Panc1 (cell line): Measurements from ENCODE around the gene ANKK1. TPM values are rescaled to one million over a fixed set of nuclear protein-coding genes. Genes with fewer than 3 reads are reported as not detected.

Experiments used
- ATAC-seq: fragments of 200-7000 bp; cut with Tn5 transposase; 2 replicates; pipeline ENCODE4 v1.9.1; 2020; ENCODE audit warnings: mild to moderate bottlenecking, moderate library complexity
- BruUV-seq: library from RNA; stranded (reverse); fragments of 400-500 nt; replicated peaks from 2 replicates; lab custom pipeline; 2021; lab: Mats Ljungman, UMichigan
- CTCF ChIA-PET: fragments of 300-600 bp; sonication (Branson Sonifier 250); formaldehyde crosslinking; loops from one replicate; lab custom pipeline; 2022; ENCODE audit warnings: antibody characterized with exemption; lab: Charles Lee
- POLR2A ChIA-PET: fragments of 300-600 bp; sonication (Branson Sonifier 250); formaldehyde crosslinking; loops from one replicate; lab custom pipeline; 2022; ENCODE audit warnings: antibody characterized with exemption; lab: Charles Lee
- DNase-seq: peaks from one replicate; pipeline ENCODE4 v3.0.0-alpha.2; 2010; ENCODE audit warnings: low read depth, low spot score
- H3K27ac ChIP-seq: 2 replicates; pipeline ENCODE4 v1.5.1; 2011; ENCODE audit warnings: mild to moderate bottlenecking, low read length, inconsistent platforms
- H3K27me3 ChIP-seq: fragments of 200-500 bp; sonication (Bioruptor generic); 2 replicates; pipeline ENCODE4 v1.6.0; 2014; ENCODE audit warnings: low read length, inconsistent platforms; ENCODE audit not compliant: control insufficient read depth, insufficient read depth
- H3K36me3 ChIP-seq: fragments of 200-500 bp; sonication (Bioruptor generic); 2 replicates; pipeline ENCODE4 v1.5.1; 2014; ENCODE audit warnings: inconsistent platforms, mild to moderate bottlenecking, low read length, moderate library complexity; ENCODE audit not compliant: control insufficient read depth, insufficient read depth
- H3K4me1 ChIP-seq: 2 replicates; pipeline ENCODE4 v1.5.1; 2011; ENCODE audit warnings: inconsistent platforms, mild to moderate bottlenecking, low read length, moderate library complexity; ENCODE audit not compliant: control insufficient read depth, insufficient read depth
- H3K4me3 ChIP-seq, 2 experiments: 2 replicates each; pipeline ENCODE4 v1.5.1; 2011 to 2012; ENCODE audit warnings: low read depth in 2 of 2, low read length in 2 of 2, mild to moderate bottlenecking in 2 of 2, inconsistent platforms in 1 of 2, moderate library complexity in 1 of 2
- H3K9me3 ChIP-seq: fragments of 200-500 bp; sonication (Bioruptor generic); 2 replicates; pipeline ENCODE4 v1.5.1; 2014; ENCODE audit warnings: low read depth, mild to moderate bottlenecking, inconsistent platforms, low read length, moderate library complexity; ENCODE audit not compliant: control insufficient read depth, insufficient read depth
- POLR2AphosphoS5 ChIP-seq: IDR thresholded peaks from 2 replicates; pipeline ENCODE4 v1.6.1; 2012; ENCODE audit warnings: mild to moderate bottlenecking, low read depth, low read length, moderate library complexity
- SIN3A ChIP-seq: IDR thresholded peaks from 2 replicates; pipeline ENCODE4 v1.6.1; 2012; ENCODE audit warnings: low read depth, mild to moderate bottlenecking, low read length, moderate library complexity, borderline replicate concordance; ENCODE audit not compliant: insufficient read depth
- TCF7L2 ChIP-seq: IDR thresholded peaks from 2 replicates; pipeline ENCODE4 v1.6.1; 2011; ENCODE audit warnings: mild to moderate bottlenecking, low read depth, low read length, inconsistent platforms
- in situ Hi-C: cut with HindIII; loops from 2 replicates; pipeline ENCODE4 v1.10.0; 2016; ENCODE audit warnings: low sequenced_read_pairs, low pct_unique_long_range_greater_than_20kb
- intact Hi-C: fragments of 100-400 bp; cut with micrococcal nuclease; formaldehyde crosslinking; loops from one replicate; pipeline ENCODE4 v1.10.0; 2022; ENCODE audit not compliant: unreplicated experiment
- total RNA-seq: library from RNA; stranded (reverse); gene quantifications from one replicate; pipeline ENCODE4 v1.2.1, GENCODE V29; 2021; ENCODE audit not compliant: unreplicated experiment
- TF ChIP-seq, protein P1 (sequence below): fragments of 450-650 bp; IDR thresholded peaks from 2 replicates; pipeline ENCODE4 v1.5.1; 2017; ENCODE audit warnings: mild to moderate bottlenecking
- TF ChIP-seq, protein P2 (sequence below), 2 experiments: IDR thresholded peaks; 2 replicates each; pipeline ENCODE4 v1.6.1; 2011 to 2012; ENCODE audit warnings: low read depth in 2 of 2, control low read depth in 1 of 2, low read length in 1 of 2, mild to moderate bottlenecking in 1 of 2, moderate library complexity in 1 of 2; ENCODE audit not compliant: insufficient read depth in 1 of 2

The ANKK1 gene
- total RNA-seq, 1 experiment from 2014 or later, result 0.08 TPM

DNA sequence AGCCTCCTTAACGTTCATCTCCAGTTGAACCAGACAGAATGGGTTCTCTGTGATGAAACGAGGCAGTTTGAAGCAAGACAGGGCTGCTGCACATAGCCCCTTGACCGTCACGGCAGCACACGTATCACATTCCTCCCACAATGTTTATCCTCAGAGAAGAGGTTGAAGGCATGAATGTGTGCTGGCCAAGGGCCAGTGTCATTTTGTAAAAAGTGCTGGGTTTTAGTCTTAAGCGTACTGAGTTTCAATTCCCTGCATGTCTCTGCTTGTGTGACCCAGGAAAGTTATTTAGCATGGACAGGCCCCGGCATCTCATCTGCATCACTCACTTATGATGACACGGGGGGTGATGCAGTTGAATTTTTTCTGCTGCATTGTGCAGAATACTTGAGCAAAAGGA lies 41.6 kb upstream of the ANKK1 start:
- no peaks in the 10 kb centered on the region for H3K36me3 ChIP-seq
- no peak overlapping the region for H3K27ac ChIP-seq
- no peaks in the 10 kb centered on the region for H3K4me1 ChIP-seq
- no peak for ATAC-seq
- ChIA-PET CTCF (no interaction called here), POLR2A (no interaction called here)
- TF ChIP-seq SIN3A (no peak), POLR2AphosphoS5 (no peak), TCF7L2 (no peak)
- TF ChIP-seq, protein P1, sequence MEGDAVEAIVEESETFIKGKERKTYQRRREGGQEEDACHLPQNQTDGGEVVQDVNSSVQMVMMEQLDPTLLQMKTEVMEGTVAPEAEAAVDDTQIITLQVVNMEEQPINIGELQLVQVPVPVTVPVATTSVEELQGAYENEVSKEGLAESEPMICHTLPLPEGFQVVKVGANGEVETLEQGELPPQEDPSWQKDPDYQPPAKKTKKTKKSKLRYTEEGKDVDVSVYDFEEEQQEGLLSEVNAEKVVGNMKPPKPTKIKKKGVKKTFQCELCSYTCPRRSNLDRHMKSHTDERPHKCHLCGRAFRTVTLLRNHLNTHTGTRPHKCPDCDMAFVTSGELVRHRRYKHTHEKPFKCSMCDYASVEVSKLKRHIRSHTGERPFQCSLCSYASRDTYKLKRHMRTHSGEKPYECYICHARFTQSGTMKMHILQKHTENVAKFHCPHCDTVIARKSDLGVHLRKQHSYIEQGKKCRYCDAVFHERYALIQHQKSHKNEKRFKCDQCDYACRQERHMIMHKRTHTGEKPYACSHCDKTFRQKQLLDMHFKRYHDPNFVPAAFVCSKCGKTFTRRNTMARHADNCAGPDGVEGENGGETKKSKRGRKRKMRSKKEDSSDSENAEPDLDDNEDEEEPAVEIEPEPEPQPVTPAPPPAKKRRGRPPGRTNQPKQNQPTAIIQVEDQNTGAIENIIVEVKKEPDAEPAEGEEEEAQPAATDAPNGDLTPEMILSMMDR, result no peak
- TF ChIP-seq, protein P2, sequence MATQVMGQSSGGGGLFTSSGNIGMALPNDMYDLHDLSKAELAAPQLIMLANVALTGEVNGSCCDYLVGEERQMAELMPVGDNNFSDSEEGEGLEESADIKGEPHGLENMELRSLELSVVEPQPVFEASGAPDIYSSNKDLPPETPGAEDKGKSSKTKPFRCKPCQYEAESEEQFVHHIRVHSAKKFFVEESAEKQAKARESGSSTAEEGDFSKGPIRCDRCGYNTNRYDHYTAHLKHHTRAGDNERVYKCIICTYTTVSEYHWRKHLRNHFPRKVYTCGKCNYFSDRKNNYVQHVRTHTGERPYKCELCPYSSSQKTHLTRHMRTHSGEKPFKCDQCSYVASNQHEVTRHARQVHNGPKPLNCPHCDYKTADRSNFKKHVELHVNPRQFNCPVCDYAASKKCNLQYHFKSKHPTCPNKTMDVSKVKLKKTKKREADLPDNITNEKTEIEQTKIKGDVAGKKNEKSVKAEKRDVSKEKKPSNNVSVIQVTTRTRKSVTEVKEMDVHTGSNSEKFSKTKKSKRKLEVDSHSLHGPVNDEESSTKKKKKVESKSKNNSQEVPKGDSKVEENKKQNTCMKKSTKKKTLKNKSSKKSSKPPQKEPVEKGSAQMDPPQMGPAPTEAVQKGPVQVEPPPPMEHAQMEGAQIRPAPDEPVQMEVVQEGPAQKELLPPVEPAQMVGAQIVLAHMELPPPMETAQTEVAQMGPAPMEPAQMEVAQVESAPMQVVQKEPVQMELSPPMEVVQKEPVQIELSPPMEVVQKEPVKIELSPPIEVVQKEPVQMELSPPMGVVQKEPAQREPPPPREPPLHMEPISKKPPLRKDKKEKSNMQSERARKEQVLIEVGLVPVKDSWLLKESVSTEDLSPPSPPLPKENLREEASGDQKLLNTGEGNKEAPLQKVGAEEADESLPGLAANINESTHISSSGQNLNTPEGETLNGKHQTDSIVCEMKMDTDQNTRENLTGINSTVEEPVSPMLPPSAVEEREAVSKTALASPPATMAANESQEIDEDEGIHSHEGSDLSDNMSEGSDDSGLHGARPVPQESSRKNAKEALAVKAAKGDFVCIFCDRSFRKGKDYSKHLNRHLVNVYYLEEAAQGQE (IDR thresholded peaks at IDR 0.05; ENCODE audit: insufficient read depth in 1 of 2, low read depth in 2 of 2, low read length in 1 of 2), result no peak
- in situ Hi-C loops, result no loop called here
- no peaks in the 10 kb centered on the region for H3K27me3 ChIP-seq
- no peaks in the 10 kb centered on the region for H3K9me3 ChIP-seq
- DNase-seq, result no peak
- H3K4me3 ChIP-seq, result no peak overlapping the region
- BruUV-seq, result no TSS peak
- intact Hi-C loops, result no loop called here

DNA sequence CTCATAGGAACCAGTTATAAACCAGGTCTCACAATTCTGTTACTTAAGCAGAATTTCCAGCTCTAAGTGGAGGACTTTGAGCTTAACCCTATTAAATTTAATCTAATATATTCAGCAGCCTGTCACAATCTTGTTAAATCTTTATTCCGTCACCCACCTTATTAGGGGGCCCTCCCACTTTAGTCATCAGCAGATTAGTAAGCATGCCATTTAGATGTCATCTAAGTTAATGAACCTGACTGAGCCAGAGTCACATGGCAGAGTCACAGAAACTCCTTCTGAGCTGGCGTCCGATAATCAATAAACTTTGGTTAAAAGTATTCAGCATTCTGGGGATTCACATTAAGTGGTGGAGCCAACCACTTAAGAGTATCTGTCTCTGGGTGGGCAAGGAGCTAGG lies 38.1 kb upstream of the ANKK1 start:
- intact Hi-C loops (no loop called here), in situ Hi-C loops (no loop called here)
- ATAC-seq (no peak), DNase-seq (no peak)
- POLR2A ChIA-PET, result interaction anchor here (0.6 kb wide), 1 partner anchor 1250 kb away, joined by 3 read pairs; no protein-coding TSS in a partner anchor
- Histone ChIP-seq H3K4me3 (no peak overlapping the region), H3K27me3 (no peaks in the 10 kb centered on the region), H3K36me3 (no peaks in the 10 kb centered on the region), H3K4me1 (no peaks in the 10 kb centered on the region), H3K27ac (no peak overlapping the region), H3K9me3 (no peaks in the 10 kb centered on the region)
- TF ChIP-seq, protein P2 (IDR thresholded peaks at IDR 0.05; ENCODE audit: insufficient read depth in 1 of 2, low read depth in 2 of 2, low read length in 1 of 2), result no peak
- TF ChIP-seq, protein P1, result no peak
- TF ChIP-seq TCF7L2 (no peak), SIN3A (no peak), POLR2AphosphoS5 (no peak)
- CTCF ChIA-PET, result no interaction called here
- no TSS peak for BruUV-seq
